HCT116 (cell line): ENCODE data around the gene WT1. TPM values are rescaled to one million over a fixed set of nuclear protein-coding genes. Genes with fewer than 3 reads are reported as not detected.

Experiments
- ATAC-seq: fragments of 200-7000 bp; cut with Tn5 transposase; 2 replicates; pipeline ENCODE4 v1.9.1; 2020; ENCODE audit warnings: mild to moderate bottlenecking, moderate library complexity
- BruUV-seq: library from RNA; stranded (reverse); fragments of 400-500 nt; replicated peaks from 2 replicates; lab custom pipeline; 2021; lab: Mats Ljungman, UMichigan
- CTCF ChIA-PET: fragments of 300-600 bp; sonication (Branson Sonifier 250); formaldehyde crosslinking; loops from one replicate; lab custom pipeline; 2021; ENCODE audit warnings: antibody characterized with exemption; lab: Charles Lee
- POLR2A ChIA-PET: fragments of 300-600, 350-600 bp; sonication (Branson Sonifier 250); formaldehyde crosslinking; loops from one replicate; lab custom pipeline; 2021; ENCODE audit warnings: antibody characterized with exemption; lab: Charles Lee
- RAD21 ChIA-PET, 2 experiments: fragments of 300-600 bp; sonication (Branson Sonifier 250); formaldehyde crosslinking; loops; one replicate each; lab custom pipeline; 2023; ENCODE audit warnings: low total read pairs in 2 of 2; ENCODE audit not compliant: uncharacterized antibody in 2 of 2, unreplicated experiment in 2 of 2, low non-redundant PET in 1 of 2; lab: Charles Lee
- DNase-seq: peaks from one replicate; pipeline ENCODE4 v3.0.0-alpha.2; 2010; ENCODE audit warnings: low read depth, low spot score
- H2AFZ ChIP-seq: fragments of 200-600 bp; shearing (Covaris generic), sonication (generic); 2 replicates; pipeline ENCODE4 v1.6.1; 2017; ENCODE audit warnings: low read depth, mixed run types, mixed read lengths, antibody characterized with exemption, low read length; ENCODE audit not compliant: poor library complexity, severe bottlenecking
- H3K27ac ChIP-seq: 2 replicates; pipeline ENCODE4 v1.5.1; 2012; ENCODE audit warnings: low read depth, low read length
- H3K27me3 ChIP-seq: fragments of 200-600 bp; sonication (generic); 2 replicates; pipeline ENCODE4 v1.6.1; 2016; ENCODE audit warnings: mixed run types, low read length, mixed read lengths; ENCODE audit not compliant: insufficient read depth
- H3K36me3 ChIP-seq, 2 experiments: fragments of 200-500 bp in 1 of 2; fragments of 200-600 bp in 1 of 2; sonication (Bioruptor generic) in 1 of 2; sonication (generic) in 1 of 2; 2 replicates each; pipeline versions ENCODE4 v1.5.1 to v1.6.1; 2014 to 2016; ENCODE audit warnings: low read length in 2 of 2, inconsistent platforms in 1 of 2, mixed read lengths in 1 of 2, mixed run types in 1 of 2; ENCODE audit not compliant: insufficient read depth in 2 of 2, control insufficient read depth in 1 of 2
- H3K4me1 ChIP-seq, 2 experiments: fragments of 200-600 bp in 1 of 2; sonication (generic) in 1 of 2; 2 replicates each; pipeline versions ENCODE4 v1.5.1 to v1.6.1; 2012 to 2017; ENCODE audit warnings: low read length in 2 of 2, inconsistent platforms in 1 of 2, mild to moderate bottlenecking in 1 of 2, mixed read lengths in 1 of 2, mixed run types in 1 of 2, moderate library complexity in 1 of 2; ENCODE audit not compliant: insufficient read depth in 2 of 2, control insufficient read depth in 1 of 2
- H3K4me2 ChIP-seq: fragments of 200-600 bp; sonication (generic); 2 replicates; pipeline ENCODE4 v1.6.1; 2017; ENCODE audit warnings: mixed run types, low read length, mixed read lengths
- H3K4me3 ChIP-seq, 2 experiments: fragments of 200-600 bp in 1 of 2; sonication (generic) in 1 of 2; replicated peaks in 1 of 2; 2 replicates each; pipeline ENCODE4 v1.5.1; 2011 to 2016; ENCODE audit warnings: low read length in 2 of 2, control low read depth in 1 of 2, low read depth in 1 of 2, mild to moderate bottlenecking in 1 of 2, mixed read lengths in 1 of 2, mixed run types in 1 of 2
- H3K79me2 ChIP-seq: fragments of 200-600 bp; sonication (generic); 2 replicates; pipeline ENCODE4 v1.6.1; 2017; ENCODE audit warnings: mild to moderate bottlenecking, mixed run types, low read length, moderate library complexity, mixed read lengths; ENCODE audit not compliant: insufficient read depth
- H3K9ac ChIP-seq: fragments of 200-600 bp; sonication (generic); 2 replicates; pipeline ENCODE4 v1.6.1; 2016; ENCODE audit warnings: low read length, mixed read lengths
- H3K9me2 ChIP-seq: fragments of 200-600 bp; sonication (generic), shearing (Covaris generic); 2 replicates; pipeline ENCODE4 v1.6.1; 2017; ENCODE audit warnings: mixed run types, mild to moderate bottlenecking, moderate library complexity; ENCODE audit not compliant: insufficient read depth
- H3K9me3 ChIP-seq, 2 experiments: fragments of 200-500 bp in 1 of 2; fragments of 200-600 bp in 1 of 2; sonication (Bioruptor generic) in 1 of 2; sonication (generic) in 1 of 2; 2 replicates each; pipeline ENCODE4 v1.6.1; 2014 to 2017; ENCODE audit warnings: low read length in 2 of 2, mixed read lengths in 2 of 2, inconsistent platforms in 1 of 2, low read depth in 1 of 2, mild to moderate bottlenecking in 1 of 2, mixed run types in 1 of 2, moderate library complexity in 1 of 2; ENCODE audit not compliant: control insufficient read depth in 1 of 2, insufficient read depth in 1 of 2
- H4K20me1 ChIP-seq: fragments of 200-600 bp; sonication (generic), shearing (Covaris generic); 2 replicates; pipeline ENCODE4 v1.6.1; 2017; ENCODE audit warnings: mixed run types, mild to moderate bottlenecking, moderate library complexity; ENCODE audit not compliant: insufficient read depth
- EGR1 ChIP-seq: IDR thresholded peaks from 2 replicates; pipeline ENCODE4 v1.6.1; 2012; ENCODE audit warnings: low read depth
- JUND ChIP-seq: IDR thresholded peaks from 2 replicates; pipeline ENCODE4 v1.6.1; 2012
- MAX ChIP-seq: IDR thresholded peaks from 2 replicates; pipeline ENCODE4 v1.6.1; 2012
- POLR2A ChIP-seq: IDR thresholded peaks from 2 replicates; pipeline ENCODE4 v1.7.0; 2011; ENCODE audit warnings: borderline replicate concordance; ENCODE audit not compliant: insufficient read depth, insufficient read length; ENCODE audit errors: extremely low read depth
- POLR2AphosphoS5 ChIP-seq: IDR thresholded peaks from 2 replicates; pipeline ENCODE4 v1.6.1; 2011; ENCODE audit warnings: mild to moderate bottlenecking, low read depth, low read length, moderate library complexity
- RAD21 ChIP-seq: IDR thresholded peaks from 2 replicates; pipeline ENCODE4 v1.6.1; 2012; ENCODE audit warnings: low read depth, mild to moderate bottlenecking
- REST ChIP-seq: IDR thresholded peaks from 2 replicates; pipeline ENCODE4 v1.6.1; 2012; ENCODE audit warnings: low read depth
- SIN3A ChIP-seq: IDR thresholded peaks from 2 replicates; pipeline ENCODE4 v1.6.1; 2012; ENCODE audit warnings: low read depth
- SRF ChIP-seq: IDR thresholded peaks from 2 replicates; pipeline ENCODE4 v1.6.1; 2012; ENCODE audit warnings: low read depth
- TCF7L2 ChIP-seq: IDR thresholded peaks from 2 replicates; pipeline ENCODE4 v1.7.0; 2011; ENCODE audit warnings: borderline replicate concordance, inconsistent platforms; ENCODE audit not compliant: insufficient read depth, insufficient read length; ENCODE audit errors: extremely low read depth
- ZFX ChIP-seq: fragments of 450-650 bp; IDR thresholded peaks from 2 replicates; pipeline ENCODE4 v1.6.1; 2017
- ZNF274 ChIP-seq: fragments of 200-500 bp; sonication (Bioruptor generic); IDR thresholded peaks from 2 replicates; pipeline ENCODE4 v1.6.1; 2014; ENCODE audit warnings: mild to moderate bottlenecking, low read depth, low read length, inconsistent platforms
- intact Hi-C: fragments of 100-400 bp; cut with micrococcal nuclease; formaldehyde crosslinking; loops from 2 replicates; pipeline ENCODE4 v1.10.0; 2022
- total RNA-seq: library from RNA; stranded (reverse); gene quantifications from one replicate; pipeline ENCODE4 v1.2.1, GENCODE V29; 2021; ENCODE audit not compliant: unreplicated experiment

Gene WT1
- total RNA-seq, 1 experiment from 2014 or later: 0.07 TPM

- ChIA-PET POLR2A (no interaction called here), CTCF (no interaction called here), RAD21 (no interaction called here)
- no peak overlapping the region for H3K4me2 ChIP-seq
- ATAC-seq (no peak), DNase-seq (no peak)
- no peaks in the 10 kb centered on the region for H3K27me3 ChIP-seq
- intact Hi-C loops: no loop called here
- TF ChIP-seq RAD21 (no peak), JUND (no peak), POLR2AphosphoS5 (no peak), ZFX (no peak), REST (no peak)
- H3K9me3 ChIP-seq: no peaks in the 10 kb centered on the region
- H3K27ac ChIP-seq: no peak overlapping the region
- H3K4me3 ChIP-seq: no peak overlapping the region
- H2AFZ ChIP-seq: no peak overlapping the region
- no peaks in the 10 kb centered on the region for H3K4me1 ChIP-seq
- no TSS peak for BruUV-seq
- H4K20me1 ChIP-seq: no peaks in the 10 kb centered on the region
- H3K79me2 ChIP-seq: no peaks in the 10 kb centered on the region
- no peak overlapping the region for H3K9ac ChIP-seq
- H3K9me2 ChIP-seq: no peaks in the 10 kb centered on the region
- no peaks in the 10 kb centered on the region for H3K36me3 ChIP-seq
These were observed 68.7 kb downstream of the WT1 start for GRCh38 chr11:32366666-32367065.

GRCh38 chr11:32365192-32365591 is 70.1 kb downstream of the WT1 start:
- H3K9me3 ChIP-seq: no peaks in the 10 kb centered on the region
- H4K20me1 ChIP-seq: no peaks in the 10 kb centered on the region
- ChIA-PET POLR2A (no interaction called here), RAD21 (no interaction called here), CTCF (no interaction called here)
- H3K4me3 ChIP-seq: no peak overlapping the region
- DNase-seq (no peak), ATAC-seq (no peak)
- TF ChIP-seq TCF7L2 (no peak), MAX (no peak), SRF (no peak), RAD21 (no peak), SIN3A (no peak), ZNF274 (no peak), EGR1 (no peak), POLR2A (no peak)
- H2AFZ ChIP-seq: no peak overlapping the region
- H3K27ac ChIP-seq: no peak overlapping the region
- H3K79me2 ChIP-seq: no peaks in the 10 kb centered on the region
- H3K27me3 ChIP-seq: no peaks in the 10 kb centered on the region
- H3K9ac ChIP-seq: no peak overlapping the region
- no peaks in the 10 kb centered on the region for H3K9me2 ChIP-seq
- no peak overlapping the region for H3K4me2 ChIP-seq
- intact Hi-C loops: no loop called here
- H3K36me3 ChIP-seq: no peaks in the 10 kb centered on the region
- no TSS peak for BruUV-seq
- no peaks in the 10 kb centered on the region for H3K4me1 ChIP-seq
